CD14-positive monocyte (primary cell): ENCODE results near the gene CNNM2. TPM values are rescaled to one million over a fixed set of nuclear protein-coding genes. Genes with fewer than 3 reads are reported as not detected.

Experiments
- DNase-seq, 3 donors: peaks; one replicate each; pipeline ENCODE4 v3.0.0-alpha.2; 2011 to 2022
- H2AFZ ChIP-seq: 2 replicates; pipeline ENCODE4 v1.6.0; 2012; ENCODE audit warnings: mild to moderate bottlenecking, low read depth, low read length, inconsistent platforms; ENCODE audit not compliant: insufficient read depth, poor library complexity, severe bottlenecking
- H3K27ac ChIP-seq, 2 donors: 1 replicate in 1 of 2; 2 replicates in 1 of 2; pipeline ENCODE4 v1.5.1; 2012 to 2013; ENCODE audit warnings: low read length in 2 of 2, control low read depth in 1 of 2, inconsistent platforms in 1 of 2, low read depth in 1 of 2, mild to moderate bottlenecking in 1 of 2
- H3K27me3 ChIP-seq, 2 donors: one replicate each; pipeline versions ENCODE4 v1.6.0 to v1.6.1; 2011 to 2013; ENCODE audit warnings: low read length in 2 of 2; ENCODE audit not compliant: control insufficient read depth in 2 of 2, insufficient read depth in 2 of 2
- H3K36me3 ChIP-seq, 2 donors: replicated peaks in 1 of 2; 1 replicate in 1 of 2; 2 replicates in 1 of 2; pipeline versions ENCODE4 v1.5.1 to v1.6.1; 2012 to 2013; ENCODE audit warnings: low read length in 2 of 2, control low read depth in 1 of 2, inconsistent platforms in 1 of 2, mild to moderate bottlenecking in 1 of 2; ENCODE audit not compliant: insufficient read depth in 2 of 2, control insufficient read depth in 1 of 2
- H3K4me1 ChIP-seq, 2 donors: 1 replicate in 1 of 2; 2 replicates in 1 of 2; pipeline versions ENCODE4 v1.5.1 to v1.6.1; 2012 to 2013; ENCODE audit warnings: low read length in 2 of 2, control low read depth in 1 of 2, inconsistent platforms in 1 of 2, mild to moderate bottlenecking in 1 of 2, moderate library complexity in 1 of 2; ENCODE audit not compliant: insufficient read depth in 2 of 2, control insufficient read depth in 1 of 2
- H3K4me2 ChIP-seq: replicated peaks from 2 replicates; pipeline ENCODE3; 2012; ENCODE audit warnings: low read length, moderate library complexity, mild to moderate bottlenecking; ENCODE audit not compliant: poor library complexity, severe bottlenecking; ENCODE audit errors: extremely low read depth
- H3K4me3 ChIP-seq, 3 experiments: fragments of 200-600 bp in 1 of 3; sonication (generic) in 1 of 3; replicated peaks in 1 of 3; 1 replicate in 2 of 3; 2 replicates in 1 of 3; pipeline ENCODE4 v1.5.1; 2011 to 2013; ENCODE audit warnings: low read length in 3 of 3, mild to moderate bottlenecking in 3 of 3, control low read depth in 2 of 3, low read depth in 2 of 3, inconsistent platforms in 1 of 3, moderate library complexity in 1 of 3
- H3K79me2 ChIP-seq: 2 replicates; pipeline ENCODE4 v1.6.0; 2012; ENCODE audit warnings: mild to moderate bottlenecking, control low read depth, inconsistent platforms, low read length, moderate library complexity; ENCODE audit not compliant: insufficient read depth
- H3K9ac ChIP-seq: 2 replicates; pipeline ENCODE4 v1.6.0; 2017; ENCODE audit warnings: low read length, mild to moderate bottlenecking; ENCODE audit not compliant: insufficient read depth, poor library complexity, severe bottlenecking
- H3K9me3 ChIP-seq, 2 donors: replicated peaks in 1 of 2; 1 replicate in 1 of 2; 2 replicates in 1 of 2; pipeline versions ENCODE4 v1.5.1 to v1.6.1; 2012 to 2013; ENCODE audit warnings: low read length in 2 of 2, control low read depth in 1 of 2; ENCODE audit not compliant: control insufficient read depth in 1 of 2, insufficient read depth in 1 of 2
- H4K20me1 ChIP-seq: 2 replicates; pipeline ENCODE4 v1.6.0; 2012; ENCODE audit warnings: mild to moderate bottlenecking, low read length, control low read depth, moderate library complexity; ENCODE audit not compliant: insufficient read depth
- H3K27ac Mint-ChIP-seq, 7 donors: one replicate each; pipeline ENCODE4 v1.8.0; 2020; ENCODE audit warnings: mild to moderate bottlenecking in 7 of 7, mixed read lengths in 7 of 7, moderate library complexity in 6 of 7, inconsistent platforms in 2 of 7
- H3K27me3 Mint-ChIP-seq, 3 donors: one replicate each; pipeline ENCODE4 v1.8.0; 2021 to 2022; ENCODE audit warnings: low read depth in 3 of 3, mild to moderate bottlenecking in 3 of 3, mixed read lengths in 3 of 3, moderate library complexity in 3 of 3, inconsistent platforms in 1 of 3
- H3K36me3 Mint-ChIP-seq, 2 donors: one replicate each; pipeline ENCODE4 v1.8.0; 2020; ENCODE audit warnings: mixed read lengths in 2 of 2, inconsistent platforms in 1 of 2, mild to moderate bottlenecking in 1 of 2
- H3K4me1 Mint-ChIP-seq: one replicate; pipeline ENCODE4 v1.8.0; 2020; ENCODE audit warnings: mild to moderate bottlenecking, mixed read lengths
- H3K4me3 Mint-ChIP-seq, 2 donors: one replicate each; pipeline ENCODE4 v1.8.0; 2020; ENCODE audit warnings: mild to moderate bottlenecking in 2 of 2, mixed read lengths in 2 of 2, moderate library complexity in 1 of 2
- H3K9me3 Mint-ChIP-seq, 7 donors: one replicate each; pipeline ENCODE4 v1.8.0; 2020 to 2022; ENCODE audit warnings: mixed read lengths in 7 of 7, mild to moderate bottlenecking in 6 of 7, moderate library complexity in 6 of 7, inconsistent platforms in 2 of 7
- WGBS: methylation state at CpG from one replicate; pipeline ENCODE4 v1.1.5; 2013; ENCODE audit warnings: missing lambda C conversion rate; ENCODE audit not compliant: insufficient coverage; 5-methylcytosine and 5-hydroxymethylcytosine counted together
- intact Hi-C, 2 donors: fragments of 100-400 bp; cut with micrococcal nuclease; formaldehyde crosslinking; loops; one replicate each; pipeline versions ENCODE4 v1.15.0 to v1.15.1; 2023
- polyA plus RNA-seq, 3 donors: library from polyadenylated mRNA; depleted of rRNA in 1 of 3; unstranded in 2 of 3; stranded (reverse) in 1 of 3; fragments of 300-500 nt in 2 of 3; fragments of >200 nt in 1 of 3; fragmentation: Illumina TruSeq in 2 of 3; gene quantifications; 1 replicate in 2 of 3; 2 replicates in 1 of 3; pipeline ENCODE4 v1.2.3, GENCODE V29; 2012 to 2021
- TF ChIP-seq, protein P1 (sequence below): fragments of 200-600 bp; IDR thresholded peaks from one replicate; pipeline ENCODE4 v1.8.0; 2022; ENCODE audit warnings: antibody characterized with exemption, mild to moderate bottlenecking

The CNNM2 gene
- polyA plus RNA-seq, 3 donors, result 1.6 to 3.8 (median 2.2) TPM

GRCh38 chr10:103072891-103073290 is 154.8 kb downstream of the CNNM2 start:
- H2AFZ ChIP-seq, result no peak overlapping the region
- H3K9ac ChIP-seq, result no peak overlapping the region
- H3K4me1 ChIP-seq, result peaks cover 20% of the 10 kb centered on the region in 2 donors
- no peaks in the 10 kb centered on the region for H3K79me2 ChIP-seq
- H3K27me3 Mint-ChIP-seq, result peaks cover 0 to 1% (median 0%) of the 10 kb centered on the region in 3 donors
- WGBS, result 93% methylated on average over 3 of the region's 8 CpGs
- H3K4me1 Mint-ChIP-seq, result peaks cover 20% of the 10 kb centered on the region
- no peak overlapping the region for H3K4me2 ChIP-seq
- H3K27ac ChIP-seq, result no peak overlapping the region
- H4K20me1 ChIP-seq, result no peaks in the 10 kb centered on the region
- DNase-seq, result no peak
- H3K9me3 ChIP-seq, result no peaks in the 10 kb centered on the region
- H3K27me3 ChIP-seq, result no peaks in the 10 kb centered on the region
- peaks cover 7 to 19% of the 10 kb centered on the region in 2 donors for H3K36me3 Mint-ChIP-seq
- TF ChIP-seq, protein P1, sequence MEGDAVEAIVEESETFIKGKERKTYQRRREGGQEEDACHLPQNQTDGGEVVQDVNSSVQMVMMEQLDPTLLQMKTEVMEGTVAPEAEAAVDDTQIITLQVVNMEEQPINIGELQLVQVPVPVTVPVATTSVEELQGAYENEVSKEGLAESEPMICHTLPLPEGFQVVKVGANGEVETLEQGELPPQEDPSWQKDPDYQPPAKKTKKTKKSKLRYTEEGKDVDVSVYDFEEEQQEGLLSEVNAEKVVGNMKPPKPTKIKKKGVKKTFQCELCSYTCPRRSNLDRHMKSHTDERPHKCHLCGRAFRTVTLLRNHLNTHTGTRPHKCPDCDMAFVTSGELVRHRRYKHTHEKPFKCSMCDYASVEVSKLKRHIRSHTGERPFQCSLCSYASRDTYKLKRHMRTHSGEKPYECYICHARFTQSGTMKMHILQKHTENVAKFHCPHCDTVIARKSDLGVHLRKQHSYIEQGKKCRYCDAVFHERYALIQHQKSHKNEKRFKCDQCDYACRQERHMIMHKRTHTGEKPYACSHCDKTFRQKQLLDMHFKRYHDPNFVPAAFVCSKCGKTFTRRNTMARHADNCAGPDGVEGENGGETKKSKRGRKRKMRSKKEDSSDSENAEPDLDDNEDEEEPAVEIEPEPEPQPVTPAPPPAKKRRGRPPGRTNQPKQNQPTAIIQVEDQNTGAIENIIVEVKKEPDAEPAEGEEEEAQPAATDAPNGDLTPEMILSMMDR, result no peak
- H3K4me3 Mint-ChIP-seq, result no peak overlapping the region
- intact Hi-C loops, result loop anchor here in 1 of 2 donors (10.0 kb wide), 1 partner anchor 158 kb away; the partner anchor contains the start of gene CNNM2
- no peak overlapping the region for H3K27ac Mint-ChIP-seq
- H3K4me3 ChIP-seq, result no peak overlapping the region
- H3K9me3 Mint-ChIP-seq, result no peaks in the 10 kb centered on the region
- no peaks in the 10 kb centered on the region for H3K36me3 ChIP-seq

DNA sequence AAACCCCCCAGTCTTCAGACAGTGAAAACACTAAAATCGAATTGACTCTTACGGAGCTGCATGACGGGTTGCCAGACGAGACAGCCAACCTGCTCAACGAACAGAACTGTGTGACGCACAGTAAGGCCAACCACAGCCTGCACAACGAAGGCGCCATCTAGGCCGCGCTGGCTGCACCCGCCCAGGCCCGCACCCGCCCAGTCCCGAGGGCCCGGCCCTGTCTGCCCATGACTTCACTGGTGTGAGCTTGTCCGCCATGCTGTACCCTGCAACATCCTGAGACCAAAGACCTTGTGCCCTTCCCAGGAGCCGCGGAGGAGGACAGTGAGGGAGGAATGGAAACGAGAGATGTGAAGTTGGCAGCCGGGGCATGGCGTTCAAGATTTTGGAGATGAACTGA is 158.9 kb downstream of the CNNM2 start:
- H3K9me3 ChIP-seq, result no peaks in the 10 kb centered on the region
- H3K9me3 Mint-ChIP-seq, result no peaks in the 10 kb centered on the region
- H3K9ac ChIP-seq, result no peak overlapping the region
- H4K20me1 ChIP-seq, result no peaks in the 10 kb centered on the region
- H3K36me3 ChIP-seq, result no peaks in the 10 kb centered on the region
- H3K27me3 ChIP-seq, result no peaks in the 10 kb centered on the region
- no peak overlapping the region for H2AFZ ChIP-seq
- DNase-seq, result no peak
- TF ChIP-seq, protein P1, result no peak
- 98% methylated on average over 16 of the region's 21 CpGs for WGBS
- intact Hi-C loops, result loop anchor here in 1 of 2 donors (10.0 kb wide), 1 partner anchor 162 kb away; the partner anchor contains the start of gene CNNM2
- no peak overlapping the region for H3K4me3 ChIP-seq
- peaks cover 0 to 4% (median 0%) of the 10 kb centered on the region in 3 donors for H3K27me3 Mint-ChIP-seq
- H3K36me3 Mint-ChIP-seq, result peaks cover 8 to 18% of the 10 kb centered on the region in 2 donors
- H3K4me3 Mint-ChIP-seq, result no peak overlapping the region
- no peak overlapping the region for H3K4me2 ChIP-seq
- H3K4me1 Mint-ChIP-seq, result no peaks in the 10 kb centered on the region
- H3K4me1 ChIP-seq, result no peaks in the 10 kb centered on the region
- no peak overlapping the region for H3K27ac ChIP-seq
- no peaks in the 10 kb centered on the region for H3K79me2 ChIP-seq
- H3K27ac Mint-ChIP-seq, result no peak overlapping the region
